Memory B cell (primary cell): ENCODE data around the gene RSPO1.

Source experiments
- ATAC-seq: fragments of 150-1000 bp; cut with Tn5 transposase; 2 replicates; pipeline ENCODE4 v1.10.0; 2021; ENCODE audit warnings: low read depth, mild to moderate bottlenecking, moderate library complexity
- DNase-seq, 2 donors: peaks; one replicate each; pipeline ENCODE4 v3.0.0; 2022; ENCODE audit warnings: low spot score in 2 of 2
- H3K27ac Mint-ChIP-seq: one replicate; pipeline ENCODE4 v1.8.0; 2022; ENCODE audit warnings: mild to moderate bottlenecking, moderate library complexity, mixed read lengths
- H3K27me3 Mint-ChIP-seq: one replicate; pipeline ENCODE4 v1.8.0; 2022; ENCODE audit warnings: mixed read lengths
- H3K36me3 Mint-ChIP-seq: one replicate; pipeline ENCODE4 v1.8.0; 2022; ENCODE audit warnings: mild to moderate bottlenecking, mixed read lengths
- H3K4me1 Mint-ChIP-seq: one replicate; pipeline ENCODE4 v1.8.0; 2022; ENCODE audit warnings: mixed read lengths
- H3K4me3 Mint-ChIP-seq: one replicate; pipeline ENCODE4 v1.8.0; 2022; ENCODE audit warnings: mild to moderate bottlenecking, moderate library complexity, mixed read lengths
- H3K9me3 Mint-ChIP-seq: one replicate; pipeline ENCODE4 v1.8.0; 2022; ENCODE audit warnings: mixed read lengths

RSPO1 gene

GRCh38 chr1:37663426-37664000, 28.8 kb upstream of the RSPO1 start:
- ATAC-seq = no peak
- DNase-seq = no peak
- Mint-ChIP-seq H3K27ac (no peak overlapping the region), H3K27me3 (peaks cover 4% of the 10 kb centered on the region), H3K9me3 (no peaks in the 10 kb centered on the region), H3K4me1 (no peaks in the 10 kb centered on the region), H3K4me3 (no peak overlapping the region), H3K36me3 (no peaks in the 10 kb centered on the region)

DNA sequence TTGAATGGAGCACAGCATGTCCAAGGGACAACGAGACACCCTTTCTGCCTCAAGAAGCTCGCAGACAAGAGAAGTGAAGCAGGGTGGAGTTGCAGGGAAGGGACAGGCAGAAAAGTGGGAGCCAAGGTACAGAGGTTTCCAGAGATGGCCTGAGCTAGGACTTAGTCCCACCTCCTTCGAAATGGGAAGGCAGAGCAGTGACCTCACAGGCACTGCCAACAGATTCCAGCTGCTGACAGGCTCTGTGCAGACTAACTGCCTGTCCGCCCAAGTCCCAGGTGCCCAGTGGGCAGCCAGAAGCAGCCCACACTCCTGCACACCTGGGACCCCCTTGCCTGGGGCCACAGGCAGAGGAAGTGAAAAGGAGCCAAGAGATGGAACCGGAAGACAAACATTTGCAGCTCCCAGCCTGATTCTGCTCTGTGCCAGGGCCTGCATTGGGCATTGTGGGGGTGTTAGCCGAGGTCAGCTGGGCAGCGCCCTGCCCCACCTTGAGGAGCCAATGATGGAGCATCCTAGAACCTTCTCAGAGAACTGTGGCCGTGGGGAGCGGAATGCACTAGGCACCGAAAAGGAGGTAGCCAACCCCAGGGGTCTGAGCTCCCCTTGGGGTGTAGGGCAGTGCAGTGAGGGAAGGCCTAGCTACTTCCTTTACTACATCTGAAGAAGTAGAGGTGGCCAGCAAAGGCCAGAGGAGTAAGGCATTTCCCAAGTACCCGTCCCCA, 27.5 kb upstream of the RSPO1 start:
- Mint-ChIP-seq H3K4me3 (no peak overlapping the region), H3K9me3 (no peaks in the 10 kb centered on the region), H3K36me3 (no peaks in the 10 kb centered on the region), H3K27ac (no peak overlapping the region), H3K27me3 (peaks cover 7% of the 10 kb centered on the region), H3K4me1 (no peaks in the 10 kb centered on the region)
- ATAC-seq (no peak), DNase-seq (no peak)

- no peaks in the 10 kb centered on the region for H3K9me3 Mint-ChIP-seq
- ATAC-seq = no peak
- no peak for DNase-seq
- H3K27me3 Mint-ChIP-seq = peaks cover 9% of the 10 kb centered on the region
- H3K36me3 Mint-ChIP-seq = no peaks in the 10 kb centered on the region
- H3K27ac Mint-ChIP-seq = no peak overlapping the region
- no peak overlapping the region for H3K4me3 Mint-ChIP-seq
- no peaks in the 10 kb centered on the region for H3K4me1 Mint-ChIP-seq
Measured at GRCh38 chr1:37661401-37661800, 26.7 kb upstream of the RSPO1 start.

- no peak for DNase-seq
- Mint-ChIP-seq H3K27me3 (peaks cover 9% of the 10 kb centered on the region), H3K36me3 (no peaks in the 10 kb centered on the region), H3K4me1 (no peaks in the 10 kb centered on the region), H3K4me3 (no peak overlapping the region), H3K27ac (no peak overlapping the region), H3K9me3 (no peaks in the 10 kb centered on the region)
- ATAC-seq = no peak
Measured at GRCh38 chr1:37660664-37661063, 26.0 kb upstream of the RSPO1 start.

GRCh38 chr1:37658486-37658885, 23.8 kb upstream of the RSPO1 start:
- no peaks in the 10 kb centered on the region for H3K4me1 Mint-ChIP-seq
- H3K27me3 Mint-ChIP-seq = peaks cover 9% of the 10 kb centered on the region
- no peaks in the 10 kb centered on the region for H3K36me3 Mint-ChIP-seq
- no peak for ATAC-seq
- no peak overlapping the region for H3K4me3 Mint-ChIP-seq
- DNase-seq = no peak
- no peak overlapping the region for H3K27ac Mint-ChIP-seq
- no peaks in the 10 kb centered on the region for H3K9me3 Mint-ChIP-seq

DNA sequence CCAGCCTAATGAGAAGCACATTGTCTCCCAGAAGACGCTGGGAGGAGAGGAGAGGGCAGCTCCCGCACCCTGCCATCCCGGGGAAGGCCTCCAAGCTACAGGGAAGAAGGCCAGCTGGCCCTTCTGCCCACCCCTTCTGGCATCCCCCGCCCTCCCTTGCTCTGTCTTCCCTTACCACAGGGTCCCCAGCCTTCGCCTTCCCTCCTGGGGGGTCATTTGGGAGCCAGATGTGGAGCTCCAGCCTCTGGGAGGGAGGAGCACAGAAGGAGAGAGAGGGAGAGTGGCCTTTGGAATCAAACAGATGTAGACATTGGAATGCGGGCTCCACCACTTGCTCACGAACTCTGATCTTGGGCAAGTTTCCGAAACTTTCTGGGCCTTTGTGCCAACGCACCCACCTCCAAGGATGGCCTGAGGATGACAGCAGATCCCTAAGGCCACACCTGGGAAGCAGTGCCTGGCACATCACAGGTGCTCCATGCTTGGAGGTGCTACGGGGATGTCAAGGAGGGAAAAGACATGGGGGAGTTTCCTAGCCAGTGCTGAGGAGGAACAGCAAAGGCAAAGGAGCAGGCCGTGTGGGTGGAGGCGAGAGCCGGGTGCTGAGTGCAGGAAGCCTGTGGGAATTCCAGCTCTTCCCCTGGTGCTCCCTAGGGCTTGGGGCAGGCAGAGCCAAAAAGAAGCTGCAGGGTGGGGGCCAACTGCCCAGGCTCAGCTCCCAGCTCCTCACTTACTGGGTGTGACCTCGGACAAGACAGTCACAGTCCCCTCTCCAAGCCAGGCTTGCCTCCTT, 23.1 kb upstream of the RSPO1 start:
- H3K4me1 Mint-ChIP-seq = no peaks in the 10 kb centered on the region

GRCh38 chr1:37656881-37657280, 22.2 kb upstream of the RSPO1 start:
- no peak overlapping the region for H3K27ac Mint-ChIP-seq
- no peak for DNase-seq
- H3K27me3 Mint-ChIP-seq = peaks cover 9% of the 10 kb centered on the region
- no peak for ATAC-seq
- H3K9me3 Mint-ChIP-seq = no peaks in the 10 kb centered on the region
- H3K4me1 Mint-ChIP-seq = no peaks in the 10 kb centered on the region
- H3K36me3 Mint-ChIP-seq = no peaks in the 10 kb centered on the region
- no peak overlapping the region for H3K4me3 Mint-ChIP-seq

More for the DNA sequence above, 23.1 kb upstream of the RSPO1 start:
- H3K27me3 Mint-ChIP-seq = peaks cover 9% of the 10 kb centered on the region
- DNase-seq (no peak), ATAC-seq (no peak)
- no peaks in the 10 kb centered on the region for H3K36me3 Mint-ChIP-seq
- no peak overlapping the region for H3K27ac Mint-ChIP-seq
- no peak overlapping the region for H3K4me3 Mint-ChIP-seq
- no peaks in the 10 kb centered on the region for H3K9me3 Mint-ChIP-seq

- Mint-ChIP-seq H3K36me3 (no peaks in the 10 kb centered on the region), H3K27me3 (peaks cover 9% of the 10 kb centered on the region), H3K4me1 (no peaks in the 10 kb centered on the region), H3K9me3 (no peaks in the 10 kb centered on the region), H3K4me3 (no peak overlapping the region), H3K27ac (no peak overlapping the region)
- no peak for ATAC-seq
- no peak for DNase-seq
Measured at GRCh38 chr1:37656026-37656425, 21.3 kb upstream of the RSPO1 start.

- ATAC-seq (no peak), DNase-seq (no peak)
- H3K27ac Mint-ChIP-seq = no peak overlapping the region
- no peak overlapping the region for H3K4me3 Mint-ChIP-seq
- no peaks in the 10 kb centered on the region for H3K36me3 Mint-ChIP-seq
- H3K4me1 Mint-ChIP-seq = no peaks in the 10 kb centered on the region
- peaks cover 8% of the 10 kb centered on the region for H3K27me3 Mint-ChIP-seq
- no peaks in the 10 kb centered on the region for H3K9me3 Mint-ChIP-seq
Measured at GRCh38 chr1:37655274-37655673, 20.6 kb upstream of the RSPO1 start.

DNA sequence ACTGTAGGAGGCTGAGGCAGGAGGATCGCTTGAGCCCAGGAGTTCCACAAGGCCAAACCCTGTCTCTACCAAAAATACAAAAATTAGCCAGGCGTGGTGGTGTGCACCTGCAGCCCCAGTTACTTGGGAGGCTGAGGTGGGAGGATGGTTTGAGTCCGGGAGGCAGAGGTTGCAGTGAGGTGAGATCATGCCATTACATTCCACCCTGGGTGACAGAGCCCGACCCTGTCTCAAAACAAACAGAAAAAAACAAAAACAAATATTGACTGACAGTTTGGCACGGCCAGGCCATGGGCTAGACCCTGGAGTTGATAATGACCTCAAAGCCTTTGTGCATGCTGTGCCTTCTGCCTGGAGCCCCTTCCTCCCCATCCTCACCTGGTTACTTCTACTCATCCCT, 19.2 kb upstream of the RSPO1 start:
- Mint-ChIP-seq H3K4me1 (no peaks in the 10 kb centered on the region), H3K9me3 (no peaks in the 10 kb centered on the region), H3K27me3 (peaks cover 7% of the 10 kb centered on the region), H3K36me3 (no peaks in the 10 kb centered on the region), H3K4me3 (no peak overlapping the region), H3K27ac (no peak overlapping the region)
- no peak for ATAC-seq
- no peak for DNase-seq

DNA sequence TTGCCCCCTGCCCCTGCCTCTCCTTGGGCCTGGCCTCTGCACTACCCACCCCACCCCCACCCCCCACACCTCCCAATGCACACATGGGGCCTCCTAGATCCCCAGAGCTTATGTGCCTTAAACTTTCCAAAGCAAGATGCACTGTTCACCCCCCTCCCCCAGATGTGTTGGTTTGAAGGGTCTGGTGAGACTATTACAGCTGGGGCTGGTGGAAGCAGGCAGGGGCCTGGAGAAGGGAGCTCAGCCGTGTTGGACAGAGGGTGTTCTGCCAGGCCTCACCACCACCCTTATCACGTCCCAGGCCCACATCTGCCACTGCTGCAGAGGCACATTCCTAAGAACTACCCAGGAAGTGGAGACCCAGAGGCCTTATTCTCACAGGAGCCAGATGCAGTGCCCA, 18.3 kb upstream of the RSPO1 start:
- DNase-seq = no peak
- no peak overlapping the region for H3K4me3 Mint-ChIP-seq
- no peaks in the 10 kb centered on the region for H3K9me3 Mint-ChIP-seq
- H3K27me3 Mint-ChIP-seq = peaks cover 6% of the 10 kb centered on the region
- no peaks in the 10 kb centered on the region for H3K4me1 Mint-ChIP-seq
- H3K27ac Mint-ChIP-seq = no peak overlapping the region
- no peaks in the 10 kb centered on the region for H3K36me3 Mint-ChIP-seq
- no peak for ATAC-seq

DNA sequence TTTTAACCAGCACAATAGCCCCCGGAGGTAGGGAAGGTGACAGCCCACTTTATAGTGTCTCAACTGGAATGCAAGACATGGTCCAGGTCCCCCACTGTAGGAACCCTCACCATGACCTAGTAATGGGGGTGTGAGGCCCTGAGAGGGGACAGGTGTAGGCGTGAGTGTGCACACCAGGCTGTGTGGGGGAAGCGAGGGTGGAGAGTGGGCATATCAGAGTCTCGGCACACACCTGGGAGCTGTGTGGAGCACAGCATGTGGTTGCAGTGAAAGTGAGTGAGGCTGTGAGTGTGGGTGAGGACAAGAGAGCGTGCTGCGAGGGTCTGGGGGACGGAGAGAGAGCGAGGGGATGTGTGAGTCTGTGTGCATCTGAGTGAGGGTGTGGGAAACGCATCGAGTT, 17.1 kb upstream of the RSPO1 start:
- Mint-ChIP-seq H3K4me3 (no peak overlapping the region), H3K27me3 (peaks cover 6% of the 10 kb centered on the region), H3K4me1 (no peaks in the 10 kb centered on the region), H3K9me3 (no peaks in the 10 kb centered on the region), H3K36me3 (no peaks in the 10 kb centered on the region), H3K27ac (no peak overlapping the region)
- ATAC-seq = no peak
- no peak for DNase-seq

DNA sequence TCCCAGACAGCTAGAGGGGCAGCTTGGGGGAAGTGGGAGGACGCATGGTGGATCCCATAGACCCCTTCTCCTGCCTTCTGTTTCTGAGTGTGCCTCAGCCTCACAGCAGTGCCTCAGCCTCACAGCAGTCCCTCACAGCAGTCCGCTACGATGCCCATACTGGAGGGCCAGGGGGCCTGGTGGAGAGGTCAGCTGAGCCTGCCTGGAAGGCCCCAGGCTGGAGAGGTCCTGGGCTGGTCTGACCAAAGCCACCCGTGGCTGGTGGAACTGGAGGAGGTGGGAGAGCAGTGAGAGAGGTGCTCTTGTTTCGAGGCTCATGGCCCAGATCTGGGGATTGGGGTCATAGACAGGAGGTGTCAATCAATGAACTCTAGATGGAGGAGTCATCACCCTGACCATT, 16.0 kb upstream of the RSPO1 start:
- H3K9me3 Mint-ChIP-seq = no peaks in the 10 kb centered on the region
- no peaks in the 10 kb centered on the region for H3K36me3 Mint-ChIP-seq
- H3K4me1 Mint-ChIP-seq = no peaks in the 10 kb centered on the region
- DNase-seq (no peak), ATAC-seq (no peak)
- no peak overlapping the region for H3K27ac Mint-ChIP-seq
- no peak overlapping the region for H3K4me3 Mint-ChIP-seq
- peaks cover 4% of the 10 kb centered on the region for H3K27me3 Mint-ChIP-seq

- Mint-ChIP-seq H3K27me3 (peaks cover 4% of the 10 kb centered on the region), H3K4me3 (no peak overlapping the region)
- ATAC-seq = no peak
Measured at GRCh38 chr1:37650173-37650572, 15.5 kb upstream of the RSPO1 start.

More at GRCh38 chr1:37650173-37650572, 15.5 kb upstream of the RSPO1 start:
- Mint-ChIP-seq H3K9me3 (no peaks in the 10 kb centered on the region), H3K27ac (no peak overlapping the region), H3K4me1 (no peaks in the 10 kb centered on the region), H3K36me3 (no peaks in the 10 kb centered on the region)
- DNase-seq = no peak
